ENCODE measurements around the gene CSRNP2. TPM values are rescaled to one million over a fixed set of nuclear protein-coding genes. Genes with fewer than 3 reads are reported as not detected.

CSRNP2 gene
- total and polyA plus RNA-seq, 2 of the 13 experiments (the other 11 are each of a cell fraction or from before 2014, with no cell fraction given), result 4.8 to 7.3 TPM

DNA sequence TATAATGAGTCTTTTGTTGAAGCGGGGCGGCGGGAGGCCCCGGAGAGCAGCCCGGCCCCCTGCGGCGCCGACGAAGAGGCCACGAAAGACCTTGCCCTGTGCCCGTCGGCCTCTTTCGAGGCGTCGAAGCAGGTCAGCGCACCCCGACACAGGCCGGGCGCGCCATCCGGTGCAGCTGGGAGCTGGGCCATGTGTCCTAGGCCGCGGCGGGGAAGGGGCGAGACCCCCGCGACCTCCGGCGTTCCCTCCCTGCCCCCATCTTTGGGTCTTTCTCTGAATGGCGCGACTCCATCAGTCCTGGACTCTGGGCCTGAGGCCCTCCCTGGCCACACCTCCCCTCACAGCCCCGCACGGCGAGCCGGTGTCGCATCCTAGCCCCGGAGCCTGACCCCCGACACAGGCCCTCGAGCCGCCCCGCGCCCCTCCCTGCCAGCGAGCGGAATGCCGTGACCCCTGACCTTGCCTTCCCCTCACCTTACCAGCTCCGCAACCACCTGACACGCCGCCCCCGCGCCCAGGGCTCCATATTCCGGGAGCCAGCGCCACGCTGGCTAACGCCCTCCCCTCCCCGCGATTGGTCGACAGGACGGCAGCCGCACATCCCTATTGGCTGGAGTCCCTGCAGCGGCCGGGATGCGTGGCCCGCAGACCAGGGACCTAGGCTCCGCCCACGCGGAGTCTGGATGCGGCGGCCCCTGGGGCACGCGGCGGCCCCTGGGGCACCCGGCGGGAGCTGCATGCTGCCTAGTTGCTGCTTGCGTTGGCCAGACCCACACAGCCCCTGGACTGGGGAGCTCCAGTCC, 57.4 kb downstream of the CSRNP2 start, which contains the start of gene SLC11A2 (continued):
- TF ChIP-seq ZNF296 (CRISPR knock-in tag; conservative IDR thresholded peaks at IDR 0.05), result 0 out of 2 replicates have a peak, but pooled peaks have one; percentile 41
- peak; percentile 62; the same call in 1 of the 2 replicates for TF ChIP-seq ZNF337 (CRISPR knock-in tag; IDR thresholded peaks at IDR 0.05; ENCODE audit: borderline replicate concordance, low read depth)
- TF ChIP-seq SIX4 (CRISPR knock-in tag; IDR thresholded peaks at IDR 0.05), result no peak
- TF ChIP-seq SRY (CRISPR knock-in tag; IDR thresholded peaks at IDR 0.05), result peak; percentile 68; the same call in 1 of the 2 replicates
- TF ChIP-seq TP53 (CRISPR knock-in tag; conservative IDR thresholded peaks at IDR 0.05), result 0 out of 2 replicates have a peak, but pooled peaks have one; percentile 22
- no peak for TF ChIP-seq IKZF1 (IDR thresholded peaks at IDR 0.05)
- peak; percentile 63; the same call in 1 of the 2 replicates for TF ChIP-seq ZNF281 (CRISPR knock-in tag; IDR thresholded peaks at IDR 0.05; ENCODE audit: borderline replicate concordance)
- TF ChIP-seq MLLT10 (CRISPR knock-in tag; IDR thresholded peaks at IDR 0.05), result no peak
- TF ChIP-seq ZNF562 (CRISPR knock-in tag; IDR thresholded peaks at IDR 0.05; ENCODE audit: borderline replicate concordance), result 0 out of 2 replicates have a peak, but pooled peaks have one; percentile 19
- TF ChIP-seq TOPORS (CRISPR knock-in tag; IDR thresholded peaks at IDR 0.05), result peak; percentile 95
- no peak for TF ChIP-seq SMC3 (IDR thresholded peaks at IDR 0.05; ENCODE audit: low read length)
- TF ChIP-seq ZNF24 (IDR thresholded peaks at IDR 0.05), result no peak
- TF ChIP-seq ZNF672 (CRISPR knock-in tag; IDR thresholded peaks at IDR 0.05), result no peak
- peak; percentile 93 for TF ChIP-seq KDM3A (CRISPR knock-in tag; IDR thresholded peaks at IDR 0.05; ENCODE audit: low read depth)
- no peak for TF ChIP-seq ZNF549 (CRISPR knock-in tag; IDR thresholded peaks at IDR 0.05)
- TF ChIP-seq ZNF431 (CRISPR knock-in tag; IDR thresholded peaks at IDR 0.05; ENCODE audit: borderline replicate concordance, low read depth), result peak; percentile 68
- peak; percentile 94 for TF ChIP-seq DMAP1 (CRISPR knock-in tag; IDR thresholded peaks at IDR 0.05)
- peak; percentile 91; the same call in 1 of the 2 replicates for TF ChIP-seq REL (CRISPR knock-in tag; conservative IDR thresholded peaks at IDR 0.05)
- TF ChIP-seq MAZ (IDR thresholded peaks at IDR 0.05; ENCODE audit: borderline replicate concordance, low read depth, low read length), result 0 out of 2 replicates have a peak, but pooled peaks have one; percentile 21
- peak; percentile 92 for TF ChIP-seq MAZ (CRISPR knock-in tag; IDR thresholded peaks at IDR 0.05; ENCODE audit: low read depth)
- peak; percentile 86 for TF ChIP-seq ERF (CRISPR knock-in tag; IDR thresholded peaks at IDR 0.05)
- peak; percentile 25; the same call in 1 of the 2 replicates for TF ChIP-seq CREM (IDR thresholded peaks at IDR 0.05)
- no peak for TF ChIP-seq CREM (CRISPR knock-in tag; IDR thresholded peaks at IDR 0.05)
- TF ChIP-seq RBFOX2 (IDR thresholded peaks at IDR 0.05; ENCODE audit: low read depth, low read length), result peak; percentile 98
- peak; percentile 51; the same call in 1 of the 2 replicates for TF ChIP-seq SMAD9 (CRISPR knock-in tag; IDR thresholded peaks at IDR 0.05)
- TF ChIP-seq, protein P1, sequence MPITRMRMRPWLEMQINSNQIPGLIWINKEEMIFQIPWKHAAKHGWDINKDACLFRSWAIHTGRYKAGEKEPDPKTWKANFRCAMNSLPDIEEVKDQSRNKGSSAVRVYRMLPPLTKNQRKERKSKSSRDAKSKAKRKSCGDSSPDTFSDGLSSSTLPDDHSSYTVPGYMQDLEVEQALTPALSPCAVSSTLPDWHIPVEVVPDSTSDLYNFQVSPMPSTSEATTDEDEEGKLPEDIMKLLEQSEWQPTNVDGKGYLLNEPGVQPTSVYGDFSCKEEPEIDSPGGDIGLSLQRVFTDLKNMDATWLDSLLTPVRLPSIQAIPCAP (CRISPR knock-in tag; IDR thresholded peaks at IDR 0.05; ENCODE audit: low read depth), result no peak
- TF ChIP-seq ZNF770 (CRISPR knock-in tag; IDR thresholded peaks at IDR 0.05), result no peak

Data from HepG2 (cell line).